ENCODE results near the gene ITPR3.

GRCh38 chr6:33728438-33728837 is 107.3 kb downstream of the ITPR3 start:
- no peak for TF ChIP-seq POLR2A (IDR thresholded peaks at IDR 0.05)
- TF ChIP-seq, protein P1, sequence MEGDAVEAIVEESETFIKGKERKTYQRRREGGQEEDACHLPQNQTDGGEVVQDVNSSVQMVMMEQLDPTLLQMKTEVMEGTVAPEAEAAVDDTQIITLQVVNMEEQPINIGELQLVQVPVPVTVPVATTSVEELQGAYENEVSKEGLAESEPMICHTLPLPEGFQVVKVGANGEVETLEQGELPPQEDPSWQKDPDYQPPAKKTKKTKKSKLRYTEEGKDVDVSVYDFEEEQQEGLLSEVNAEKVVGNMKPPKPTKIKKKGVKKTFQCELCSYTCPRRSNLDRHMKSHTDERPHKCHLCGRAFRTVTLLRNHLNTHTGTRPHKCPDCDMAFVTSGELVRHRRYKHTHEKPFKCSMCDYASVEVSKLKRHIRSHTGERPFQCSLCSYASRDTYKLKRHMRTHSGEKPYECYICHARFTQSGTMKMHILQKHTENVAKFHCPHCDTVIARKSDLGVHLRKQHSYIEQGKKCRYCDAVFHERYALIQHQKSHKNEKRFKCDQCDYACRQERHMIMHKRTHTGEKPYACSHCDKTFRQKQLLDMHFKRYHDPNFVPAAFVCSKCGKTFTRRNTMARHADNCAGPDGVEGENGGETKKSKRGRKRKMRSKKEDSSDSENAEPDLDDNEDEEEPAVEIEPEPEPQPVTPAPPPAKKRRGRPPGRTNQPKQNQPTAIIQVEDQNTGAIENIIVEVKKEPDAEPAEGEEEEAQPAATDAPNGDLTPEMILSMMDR (IDR thresholded peaks at IDR 0.05): no peak
